IMR-90 (cell line): ENCODE data around the gene LSG1.

Experiments
- CTCF ChIP-seq: conservative IDR thresholded peaks from 2 replicates; pipeline ENCODE4 v1.5.1; 2012; ENCODE audit warnings: mild to moderate bottlenecking, low read depth, low read length, improper control_type of control experiment
- ELK1 ChIP-seq: fragments of 150-350 bp; IDR thresholded peaks from 2 replicates; pipeline ENCODE4 v1.6.1; 2016; ENCODE audit warnings: low read depth, mild to moderate bottlenecking, low read length, moderate library complexity, borderline replicate concordance
- POLR2A ChIP-seq: IDR thresholded peaks from 2 replicates; pipeline ENCODE4 v1.6.1; 2012; ENCODE audit warnings: mild to moderate bottlenecking, low read depth, low read length
- SMC3 ChIP-seq: fragments of 150-350 bp; IDR thresholded peaks from 2 replicates; pipeline ENCODE4 v1.6.1; 2016; ENCODE audit warnings: low read depth, mild to moderate bottlenecking, antibody characterized with exemption, low read length, moderate library complexity

GRCh38 chr3:194615226-194615625 lies 56.8 kb downstream of the LSG1 start:
- TF ChIP-seq POLR2A (no peak), CTCF (no peak), ELK1 (no peak), SMC3 (no peak)
